PC-3 (cell line): Measurements from ENCODE around the gene ALDH2.

Source experiments
- EZH2 ChIP-seq: fragments of 300-600 bp; sonication (generic); IDR thresholded peaks from one replicate; pipeline ENCODE4 v1.6.1; 2017; ENCODE audit warnings: antibody characterized with exemption, mild to moderate bottlenecking, low read length; ENCODE audit not compliant: unreplicated experiment
- TF ChIP-seq, protein P1 (sequence below): fragments of 300-600 bp; sonication (generic); conservative IDR thresholded peaks from 2 replicates; pipeline ENCODE4 v1.5.1; 2017; ENCODE audit warnings: antibody characterized with exemption, low read depth, mild to moderate bottlenecking, low read length

DNA sequence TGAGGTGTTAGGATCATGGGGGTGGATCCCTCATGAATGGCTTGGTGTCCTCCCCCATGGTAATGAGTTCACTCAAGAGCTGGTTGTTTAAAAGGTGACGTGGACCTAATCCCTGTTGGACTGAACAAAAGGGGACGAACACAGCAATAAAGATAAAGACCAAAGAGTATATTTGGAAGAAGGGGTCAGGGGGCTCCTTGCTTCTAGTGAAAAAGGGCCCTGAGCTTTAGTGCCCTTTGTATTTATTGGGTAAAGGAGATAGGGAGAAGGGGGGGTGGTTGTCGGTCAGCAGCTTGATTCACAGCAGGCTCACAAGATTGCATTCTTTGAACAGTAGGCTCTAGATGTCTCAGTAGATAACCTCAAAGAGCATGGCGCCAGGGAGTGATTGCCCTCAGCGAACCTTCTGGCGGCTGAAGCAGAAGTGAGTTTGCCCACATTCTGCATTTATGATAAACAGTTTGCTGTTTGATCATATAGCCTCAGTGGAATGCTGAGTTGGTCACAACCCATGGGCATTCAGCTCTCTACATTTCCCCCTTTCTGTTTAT, 49.4 kb downstream of the ALDH2 start:
- TF ChIP-seq, protein P1, sequence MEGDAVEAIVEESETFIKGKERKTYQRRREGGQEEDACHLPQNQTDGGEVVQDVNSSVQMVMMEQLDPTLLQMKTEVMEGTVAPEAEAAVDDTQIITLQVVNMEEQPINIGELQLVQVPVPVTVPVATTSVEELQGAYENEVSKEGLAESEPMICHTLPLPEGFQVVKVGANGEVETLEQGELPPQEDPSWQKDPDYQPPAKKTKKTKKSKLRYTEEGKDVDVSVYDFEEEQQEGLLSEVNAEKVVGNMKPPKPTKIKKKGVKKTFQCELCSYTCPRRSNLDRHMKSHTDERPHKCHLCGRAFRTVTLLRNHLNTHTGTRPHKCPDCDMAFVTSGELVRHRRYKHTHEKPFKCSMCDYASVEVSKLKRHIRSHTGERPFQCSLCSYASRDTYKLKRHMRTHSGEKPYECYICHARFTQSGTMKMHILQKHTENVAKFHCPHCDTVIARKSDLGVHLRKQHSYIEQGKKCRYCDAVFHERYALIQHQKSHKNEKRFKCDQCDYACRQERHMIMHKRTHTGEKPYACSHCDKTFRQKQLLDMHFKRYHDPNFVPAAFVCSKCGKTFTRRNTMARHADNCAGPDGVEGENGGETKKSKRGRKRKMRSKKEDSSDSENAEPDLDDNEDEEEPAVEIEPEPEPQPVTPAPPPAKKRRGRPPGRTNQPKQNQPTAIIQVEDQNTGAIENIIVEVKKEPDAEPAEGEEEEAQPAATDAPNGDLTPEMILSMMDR = no peak
- TF ChIP-seq EZH2 = no peak
